Fibroblast of lung (primary cell): ENCODE results near the gene NF1.

Experiments used
- CTCF ChIP-seq, 2 donors: IDR thresholded peaks in 1 of 2; conservative IDR thresholded peaks in 1 of 2; 1 replicate in 1 of 2; 2 replicates in 1 of 2; pipeline ENCODE4 v1.5.1; 2011 to 2012; ENCODE audit warnings: low read length in 2 of 2, control low read depth in 1 of 2, inconsistent platforms in 1 of 2, low read depth in 1 of 2, mild to moderate bottlenecking in 1 of 2
- EZH2 ChIP-seq: IDR thresholded peaks from 2 replicates; pipeline ENCODE4 v1.5.1; 2012; ENCODE audit warnings: low read length, control low read depth, mild to moderate bottlenecking; ENCODE audit errors: missing control alignments

- TF ChIP-seq CTCF (conservative IDR thresholded peaks at IDR 0.05 in 1 of 2, IDR thresholded peaks at IDR 0.05 in 1 of 2; ENCODE audit: low read depth in 1 of 2, low read length in 2 of 2), result no peak
- no peak for TF ChIP-seq EZH2
These were observed 21.4 kb downstream of the NF1 start for GRCh38 chr17:31116167-31116566.
